GM20000 (cell line): ENCODE results near the gene SFT2D1.

Source experiments
- DNase-seq: peaks from one replicate; pipeline ENCODE4 v3.0.0; 2012; ENCODE audit warnings: low spot score
- TF ChIP-seq, protein P1 (sequence below): IDR thresholded peaks from 2 replicates; pipeline ENCODE4 v1.5.1; 2012; ENCODE audit warnings: mild to moderate bottlenecking, control low read depth; ENCODE audit errors: extremely low read depth, missing control alignments

Gene SFT2D1

DNA sequence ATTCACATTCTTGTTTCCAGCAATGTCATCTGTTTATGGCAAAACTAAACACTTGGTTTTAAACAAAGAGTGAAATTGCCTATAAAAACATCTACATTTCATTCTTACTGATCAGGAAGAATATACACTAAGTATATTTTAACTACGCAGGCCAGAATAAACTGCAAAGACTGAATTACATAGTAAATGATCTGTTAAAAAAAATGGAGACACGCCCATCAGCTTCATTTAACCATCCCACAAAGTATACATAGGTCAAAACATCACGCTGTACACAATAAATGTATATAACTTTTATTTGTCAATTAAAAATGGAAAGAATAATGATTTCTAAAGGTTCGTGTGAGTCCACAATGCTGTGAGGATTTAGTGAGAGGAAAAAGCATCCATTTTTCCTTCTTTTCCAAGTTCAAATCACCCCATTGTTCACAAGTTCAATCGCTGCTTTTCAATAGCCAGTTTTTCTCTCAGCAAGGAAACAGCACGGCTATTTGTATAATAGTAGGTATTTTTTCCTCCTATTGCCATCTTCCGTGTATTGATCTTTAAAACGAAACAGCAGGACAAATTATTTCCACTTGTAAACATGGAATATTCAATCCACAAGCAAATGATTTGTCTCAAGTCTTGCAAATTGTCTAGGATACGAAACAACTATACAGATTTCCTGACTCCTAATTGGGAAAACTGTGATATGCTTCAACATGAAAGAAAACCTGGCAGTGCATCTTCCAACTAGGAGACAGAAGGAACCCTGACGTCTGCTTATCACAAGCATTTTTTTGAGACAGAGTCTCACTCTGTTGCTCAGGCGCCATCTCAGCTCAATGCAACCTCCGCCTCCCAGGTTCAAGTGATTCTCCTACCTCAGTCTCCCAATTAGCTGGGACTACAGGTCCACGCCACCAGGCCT, 10.6 kb downstream of the SFT2D1 start:
- no peak for DNase-seq
- TF ChIP-seq, protein P1, sequence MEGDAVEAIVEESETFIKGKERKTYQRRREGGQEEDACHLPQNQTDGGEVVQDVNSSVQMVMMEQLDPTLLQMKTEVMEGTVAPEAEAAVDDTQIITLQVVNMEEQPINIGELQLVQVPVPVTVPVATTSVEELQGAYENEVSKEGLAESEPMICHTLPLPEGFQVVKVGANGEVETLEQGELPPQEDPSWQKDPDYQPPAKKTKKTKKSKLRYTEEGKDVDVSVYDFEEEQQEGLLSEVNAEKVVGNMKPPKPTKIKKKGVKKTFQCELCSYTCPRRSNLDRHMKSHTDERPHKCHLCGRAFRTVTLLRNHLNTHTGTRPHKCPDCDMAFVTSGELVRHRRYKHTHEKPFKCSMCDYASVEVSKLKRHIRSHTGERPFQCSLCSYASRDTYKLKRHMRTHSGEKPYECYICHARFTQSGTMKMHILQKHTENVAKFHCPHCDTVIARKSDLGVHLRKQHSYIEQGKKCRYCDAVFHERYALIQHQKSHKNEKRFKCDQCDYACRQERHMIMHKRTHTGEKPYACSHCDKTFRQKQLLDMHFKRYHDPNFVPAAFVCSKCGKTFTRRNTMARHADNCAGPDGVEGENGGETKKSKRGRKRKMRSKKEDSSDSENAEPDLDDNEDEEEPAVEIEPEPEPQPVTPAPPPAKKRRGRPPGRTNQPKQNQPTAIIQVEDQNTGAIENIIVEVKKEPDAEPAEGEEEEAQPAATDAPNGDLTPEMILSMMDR: no peak

DNA sequence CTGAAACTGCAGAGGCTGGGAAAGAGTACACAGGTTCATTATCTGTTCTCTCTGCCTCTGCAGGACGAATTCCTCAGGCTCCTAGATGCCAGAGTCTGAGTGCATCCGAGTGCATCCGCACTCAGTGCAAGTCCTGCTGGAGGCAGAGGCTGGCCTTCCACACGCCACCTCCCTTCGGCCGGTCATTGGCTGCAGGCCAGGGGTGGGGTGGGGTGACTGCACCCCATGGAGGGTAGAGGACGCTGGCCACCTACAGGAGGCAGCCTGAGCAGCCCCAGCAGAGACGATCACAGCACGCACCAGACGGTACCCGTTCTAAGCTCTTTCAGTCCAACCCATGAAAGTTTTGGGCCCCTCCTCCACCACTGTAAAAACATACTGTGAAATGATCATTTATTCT, 11.7 kb downstream of the SFT2D1 start:
- TF ChIP-seq, protein P1: no peak
- DNase-seq: no peak

DNA sequence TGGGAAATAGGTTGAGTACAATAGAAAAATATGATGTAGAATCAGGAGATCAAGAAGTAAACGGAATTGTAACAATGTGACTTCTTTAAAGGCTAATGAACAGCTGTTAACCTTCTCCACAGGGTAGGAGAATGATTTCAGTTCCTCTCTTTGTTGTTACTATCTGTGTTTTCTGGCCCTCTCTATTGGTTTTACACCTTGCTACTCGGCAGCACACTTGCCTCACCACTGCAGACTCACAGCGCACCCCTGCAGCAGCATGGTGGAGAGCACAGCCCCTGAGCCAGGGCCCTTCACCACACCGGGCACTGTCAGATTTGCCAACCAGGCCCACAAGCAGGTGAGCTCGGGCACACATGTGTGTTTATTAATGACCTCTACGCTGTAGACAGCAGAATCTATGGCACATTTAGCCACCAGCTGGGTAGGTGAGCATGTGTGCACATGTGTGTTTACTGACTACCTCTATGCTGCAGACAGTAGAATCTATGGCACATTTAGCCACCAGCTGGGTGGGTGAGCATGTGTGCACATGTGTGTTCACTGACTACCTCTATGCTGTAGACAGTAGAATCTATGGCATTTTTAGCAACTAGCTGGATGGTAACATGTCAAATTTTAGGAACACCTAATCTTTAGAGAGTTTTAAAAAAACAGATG, 16.8 kb downstream of the SFT2D1 start:
- TF ChIP-seq, protein P1: no peak
- DNase-seq: peak; percentile 64

DNA sequence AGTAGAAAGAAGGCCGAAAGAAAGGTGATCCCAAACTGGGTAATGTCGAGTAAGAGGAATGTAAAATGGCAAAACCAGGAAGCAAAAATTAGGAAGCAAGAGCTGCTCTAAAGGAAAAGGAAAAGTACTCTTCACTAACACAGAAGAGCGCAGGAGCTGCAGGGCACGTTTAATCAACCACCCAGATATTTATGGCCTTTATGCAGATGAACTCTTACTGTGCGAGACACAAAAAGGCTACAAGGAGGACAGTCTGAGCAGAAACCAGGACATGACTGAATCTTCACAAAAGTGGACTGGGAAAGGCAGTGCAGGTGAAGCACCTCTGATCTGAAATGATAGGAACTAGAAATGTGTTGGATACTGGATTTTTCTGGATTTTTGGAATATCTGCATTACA, 18.9 kb downstream of the SFT2D1 start:
- no peak for DNase-seq
- TF ChIP-seq, protein P1: no peak

DNA sequence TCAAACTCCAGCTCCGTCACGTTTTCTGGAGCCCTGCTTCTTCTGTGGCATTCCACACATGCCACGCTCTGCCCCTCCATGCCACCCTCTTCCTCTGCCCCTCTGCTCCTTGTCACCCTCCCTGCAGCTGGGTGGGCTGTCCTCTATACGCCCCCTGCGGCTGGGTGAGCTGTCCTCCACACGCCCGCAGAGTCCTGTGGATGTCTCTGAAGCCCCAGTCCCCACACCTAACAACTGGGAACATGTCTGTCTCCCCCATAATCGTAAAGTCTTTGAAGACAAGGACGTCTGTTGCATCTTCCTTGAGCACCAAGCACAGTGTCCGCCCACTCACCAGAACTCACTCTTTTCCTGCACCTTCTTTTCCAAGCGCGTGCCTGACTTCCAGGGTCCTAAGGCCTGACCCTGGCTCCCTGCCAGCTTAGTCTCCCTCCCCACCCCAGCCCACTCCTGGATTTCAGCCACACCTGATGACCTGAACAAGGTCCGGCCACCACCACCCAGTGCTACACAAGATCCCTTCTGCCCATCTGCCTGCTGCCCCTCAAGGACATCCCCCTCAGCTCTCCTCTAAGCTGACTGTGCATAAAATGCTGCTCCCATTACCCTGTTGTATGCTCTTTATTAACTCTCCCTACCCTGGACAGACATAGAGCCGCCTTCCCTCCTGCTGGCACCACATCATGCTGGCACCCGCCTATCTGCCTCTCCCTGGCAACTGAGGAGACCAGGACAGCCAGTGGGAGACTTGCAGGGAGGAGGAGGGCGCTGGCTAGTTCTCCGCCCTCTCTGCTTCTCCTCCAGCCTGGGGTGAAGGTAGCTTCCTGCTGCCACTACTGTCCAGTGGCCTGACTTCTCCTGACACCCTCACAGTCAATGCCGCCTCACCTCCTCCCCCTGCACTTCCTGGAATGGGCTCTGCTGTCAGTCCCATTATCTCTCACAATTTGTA, 23.4 kb downstream of the SFT2D1 start:
- TF ChIP-seq, protein P1: no peak
- no peak for DNase-seq

DNA sequence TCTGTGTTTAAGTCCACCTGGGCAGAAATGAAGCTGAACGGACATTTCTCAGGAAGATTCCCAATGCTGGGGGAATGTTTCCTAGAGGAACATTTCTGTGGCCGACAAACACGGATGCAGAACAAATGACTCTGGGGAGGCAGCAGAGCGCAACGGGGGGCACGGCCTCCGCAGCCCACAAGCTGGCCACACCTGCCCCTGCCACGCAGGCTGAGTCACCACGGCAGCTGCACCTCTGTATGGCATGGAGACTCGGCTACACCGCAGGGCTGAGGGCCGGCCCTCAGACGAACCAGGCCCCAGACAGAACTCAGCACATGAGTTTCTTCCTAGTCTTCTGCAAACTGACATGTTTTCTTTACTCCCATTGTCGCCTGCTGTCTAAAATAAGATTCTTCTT, 24.1 kb downstream of the SFT2D1 start:
- TF ChIP-seq, protein P1: no peak

More for the DNA sequence above, 24.1 kb downstream of the SFT2D1 start:
- DNase-seq: no peak
